Hepatocyte (in vitro differentiated cells): Measurements from ENCODE around the gene PRM3. TPM values are rescaled to one million over a fixed set of nuclear protein-coding genes. Genes with fewer than 3 reads are reported as not detected.

Experiments used
- DNase-seq: peaks from one replicate; pipeline ENCODE4 v3.0.0-alpha.2; 2016; ENCODE audit warnings: low spot score
- H2AFZ ChIP-seq: fragments of 200-600 bp; sonication (generic); 2 replicates; pipeline ENCODE4 v1.6.0; 2016; ENCODE audit warnings: antibody characterized with exemption, mild to moderate bottlenecking
- H3K27ac ChIP-seq: fragments of 200-600 bp; sonication (generic); 2 replicates; pipeline ENCODE4 v1.5.1; 2016; ENCODE audit warnings: mild to moderate bottlenecking
- H3K27me3 ChIP-seq: fragments of 200-600 bp; sonication (generic); 2 replicates; pipeline ENCODE4 v1.6.1; 2016
- H3K36me3 ChIP-seq: fragments of 200-600 bp; sonication (generic); replicated peaks from 2 replicates; pipeline ENCODE4 v1.5.1; 2016; ENCODE audit warnings: low read depth; ENCODE audit not compliant: insufficient read depth
- H3K4me1 ChIP-seq: fragments of 200-600 bp; sonication (generic); 2 replicates; pipeline ENCODE4 v1.5.1; 2016; ENCODE audit warnings: mild to moderate bottlenecking, moderate library complexity; ENCODE audit not compliant: insufficient read depth
- H3K4me2 ChIP-seq: fragments of 200-600 bp; sonication (generic); 2 replicates; pipeline ENCODE4 v1.6.0; 2016
- H3K4me3 ChIP-seq: fragments of 200-600 bp; sonication (generic); 2 replicates; pipeline ENCODE4 v1.5.1; 2016; ENCODE audit warnings: mild to moderate bottlenecking
- H3K79me2 ChIP-seq: fragments of 200-600 bp; sonication (generic); 2 replicates; pipeline ENCODE4 v1.6.0; 2017; ENCODE audit warnings: mild to moderate bottlenecking
- H3K9me2 ChIP-seq: fragments of 200-600 bp; sonication (generic); replicated peaks from 2 replicates; pipeline ENCODE4 v1.6.0; 2017; ENCODE audit warnings: mild to moderate bottlenecking; ENCODE audit not compliant: insufficient read depth
- H3K9me3 ChIP-seq: fragments of 200-600 bp; sonication (generic); 2 replicates; pipeline ENCODE4 v1.5.1; 2016; ENCODE audit warnings: low read depth, mild to moderate bottlenecking
- H4K20me1 ChIP-seq: fragments of 200-600 bp; sonication (generic); 2 replicates; pipeline ENCODE4 v1.6.0; 2016; ENCODE audit warnings: mild to moderate bottlenecking; ENCODE audit not compliant: insufficient read depth, poor library complexity, severe bottlenecking
- CTCF ChIP-seq: fragments of 200-600 bp; sonication (generic); IDR thresholded peaks from 2 replicates; pipeline ENCODE4 v1.5.1; 2016; ENCODE audit warnings: antibody characterized with exemption, mild to moderate bottlenecking; ENCODE audit not compliant: poor library complexity
- EZH2 ChIP-seq: fragments of 200-600 bp; sonication (generic); IDR thresholded peaks from 2 replicates; pipeline ENCODE4 v1.6.1; 2016; ENCODE audit warnings: antibody characterized with exemption, mild to moderate bottlenecking, borderline replicate concordance
- EZH2phosphoT487 ChIP-seq: fragments of 200-600 bp; sonication (generic); IDR thresholded peaks from one replicate; pipeline ENCODE4 v1.6.1; 2018; ENCODE audit warnings: antibody characterized with exemption, mild to moderate bottlenecking, low read depth, moderate library complexity; ENCODE audit not compliant: unreplicated experiment, severe bottlenecking
- WGBS: methylation state at CpG from one replicate; pipeline ENCODE4 v1.1.6; 2016; ENCODE audit warnings: low lambda C conversion rate; ENCODE audit errors: missing lambda C conversion rate; 5-methylcytosine and 5-hydroxymethylcytosine counted together
- polyA plus RNA-seq: library from polyadenylated mRNA; unstranded; fragments of >200 nt; fragmentation: Nextera tagmentation; extraction: Ambion mirVana; gene quantifications from 2 replicates; pipeline ENCODE4 v1.2.1, GENCODE V29; 2016
- total RNA-seq: library from RNA; depleted of rRNA; stranded (reverse); fragments of >200 nt; gene quantifications from 2 replicates; pipeline ENCODE4 v1.2.3, GENCODE V29; 2014

PRM3 gene
- total and polyA plus RNA-seq, 2 experiments from 2014 or later: not detected

- H3K36me3 ChIP-seq: no peaks in the 10 kb centered on the region
- H3K27me3 ChIP-seq: no peaks in the 10 kb centered on the region
- no peaks in the 10 kb centered on the region for H3K9me2 ChIP-seq
- no peak overlapping the region for H3K4me3 ChIP-seq
- H4K20me1 ChIP-seq: no peaks in the 10 kb centered on the region
- H3K4me2 ChIP-seq: peak overlapping the region; percentile 9
- WGBS: 86% methylated on average over 9 of the region's 9 CpGs
- H2AFZ ChIP-seq: no peak overlapping the region
- peak overlapping the region; percentile 59 for H3K27ac ChIP-seq
- H3K4me1 ChIP-seq: peaks cover 24% of the 10 kb centered on the region
- no peak for DNase-seq
- no peaks in the 10 kb centered on the region for H3K79me2 ChIP-seq
- no peaks in the 10 kb centered on the region for H3K9me3 ChIP-seq
- TF ChIP-seq EZH2 (no peak), EZH2phosphoT487 (no peak), CTCF (no peak)
Observed at GRCh38 chr16:11313493-11314308, 40.3 kb upstream of the PRM3 start.

DNA sequence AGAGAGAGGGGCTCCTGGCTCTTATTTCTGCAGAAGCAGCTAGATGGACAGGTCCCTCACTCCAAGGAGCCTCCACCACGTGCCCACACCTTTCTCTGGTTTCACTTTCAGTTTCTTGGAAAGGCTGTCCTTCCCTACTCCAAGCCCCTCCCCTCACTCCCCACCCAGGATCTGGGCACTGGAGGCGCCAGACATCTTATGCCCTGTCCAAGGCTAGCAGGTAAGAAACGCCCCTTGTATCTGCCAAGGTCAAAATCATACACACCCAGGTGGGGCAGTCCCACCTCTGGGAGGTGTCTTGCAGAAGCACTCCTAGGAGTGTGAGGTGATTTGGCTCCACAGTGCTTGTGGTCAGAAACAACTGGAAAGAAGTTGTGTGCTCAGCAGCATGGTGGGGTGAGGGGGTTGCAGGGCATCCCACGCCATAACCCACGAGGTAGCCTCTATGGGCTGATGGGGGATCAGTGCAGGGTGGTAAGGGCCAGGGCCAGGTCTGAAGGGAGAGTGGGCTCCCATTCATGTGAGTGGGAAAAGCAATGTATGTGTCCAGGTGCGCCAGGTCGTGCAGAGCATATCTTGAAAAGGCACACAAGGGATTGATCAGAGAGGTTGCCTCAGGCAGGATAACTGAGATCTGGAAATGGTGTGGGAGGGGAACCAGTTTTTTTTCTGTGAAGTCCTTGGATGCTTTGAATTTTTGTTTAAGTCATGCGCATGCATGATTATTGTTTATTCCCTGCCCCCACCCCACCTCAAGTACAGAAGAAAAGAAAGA is 39.5 kb upstream of the PRM3 start:
- H3K4me2 ChIP-seq: peak overlapping the region; percentile 52
- no peaks in the 10 kb centered on the region for H3K27me3 ChIP-seq
- H3K4me1 ChIP-seq: peaks cover 32% of the 10 kb centered on the region
- H4K20me1 ChIP-seq: no peaks in the 10 kb centered on the region
- no peak overlapping the region for H2AFZ ChIP-seq
- TF ChIP-seq EZH2 (no peak), EZH2phosphoT487 (no peak), CTCF (no peak)
- H3K9me2 ChIP-seq: no peaks in the 10 kb centered on the region
- H3K27ac ChIP-seq: peak overlapping the region; percentile 59
- no peak overlapping the region for H3K4me3 ChIP-seq
- peak; percentile 59 for DNase-seq
- 47% methylated on average over 8 of the region's 8 CpGs for WGBS
- no peaks in the 10 kb centered on the region for H3K36me3 ChIP-seq
- H3K79me2 ChIP-seq: no peaks in the 10 kb centered on the region
- H3K9me3 ChIP-seq: no peaks in the 10 kb centered on the region

GRCh38 chr16:11310997-11311561 is 37.6 kb upstream of the PRM3 start:
- Histone ChIP-seq H3K27ac (peak overlapping the region; percentile 34), H3K79me2 (no peaks in the 10 kb centered on the region), H3K4me2 (no peak overlapping the region), H3K9me3 (no peaks in the 10 kb centered on the region), H3K9me2 (no peaks in the 10 kb centered on the region), H3K4me1 (peaks cover 33% of the 10 kb centered on the region), H3K27me3 (no peaks in the 10 kb centered on the region), H3K4me3 (no peak overlapping the region), H3K36me3 (no peaks in the 10 kb centered on the region), H2AFZ (no peak overlapping the region), H4K20me1 (no peaks in the 10 kb centered on the region)
- no peak for DNase-seq
- TF ChIP-seq EZH2: no peak
- no peak for TF ChIP-seq EZH2phosphoT487
- TF ChIP-seq CTCF: no peak
- 80% methylated on average over 10 of the region's 10 CpGs for WGBS
